Stimulated activated CD8-positive, alpha-beta memory T cell treated with anti-CD3 and anti-CD28 coated beads, Interleukin-4, amount 100 ng/mL, for 48 hours (primary cell): ENCODE measurements around the gene P4HA3.

Experiments
- DNase-seq: peaks from one replicate; pipeline ENCODE4 v3.0.0-alpha.2; 2020

The P4HA3 gene

DNA sequence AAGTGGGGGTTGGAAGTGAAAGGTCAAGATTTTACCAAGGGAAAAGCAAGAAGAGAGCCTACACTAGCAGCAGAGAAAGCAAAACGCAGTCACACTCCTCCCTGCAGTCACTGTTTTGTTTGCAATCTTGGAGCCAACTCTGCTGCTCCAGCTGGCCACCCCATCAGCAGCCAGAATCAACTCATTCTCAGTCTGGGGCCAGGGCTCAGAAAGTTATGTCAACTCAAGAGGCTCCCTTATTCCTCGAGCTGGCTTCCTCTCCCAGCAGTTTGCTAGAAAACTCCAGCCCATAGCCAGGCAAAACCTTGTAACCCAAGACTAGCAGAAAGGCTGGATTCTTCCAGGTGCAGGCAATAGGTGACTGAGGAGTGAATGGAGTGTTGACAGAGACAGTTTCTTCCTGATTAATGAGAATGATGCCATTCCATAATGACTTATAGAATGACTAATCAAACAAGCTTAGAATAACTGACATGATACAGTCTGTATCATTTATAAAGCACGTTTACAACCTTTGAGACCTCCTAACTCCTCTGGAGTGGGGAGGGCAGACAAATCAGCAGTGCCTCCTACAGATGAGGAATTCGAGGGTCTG, 53.4 kb downstream of the P4HA3 start:
- DNase-seq = no peak

DNA sequence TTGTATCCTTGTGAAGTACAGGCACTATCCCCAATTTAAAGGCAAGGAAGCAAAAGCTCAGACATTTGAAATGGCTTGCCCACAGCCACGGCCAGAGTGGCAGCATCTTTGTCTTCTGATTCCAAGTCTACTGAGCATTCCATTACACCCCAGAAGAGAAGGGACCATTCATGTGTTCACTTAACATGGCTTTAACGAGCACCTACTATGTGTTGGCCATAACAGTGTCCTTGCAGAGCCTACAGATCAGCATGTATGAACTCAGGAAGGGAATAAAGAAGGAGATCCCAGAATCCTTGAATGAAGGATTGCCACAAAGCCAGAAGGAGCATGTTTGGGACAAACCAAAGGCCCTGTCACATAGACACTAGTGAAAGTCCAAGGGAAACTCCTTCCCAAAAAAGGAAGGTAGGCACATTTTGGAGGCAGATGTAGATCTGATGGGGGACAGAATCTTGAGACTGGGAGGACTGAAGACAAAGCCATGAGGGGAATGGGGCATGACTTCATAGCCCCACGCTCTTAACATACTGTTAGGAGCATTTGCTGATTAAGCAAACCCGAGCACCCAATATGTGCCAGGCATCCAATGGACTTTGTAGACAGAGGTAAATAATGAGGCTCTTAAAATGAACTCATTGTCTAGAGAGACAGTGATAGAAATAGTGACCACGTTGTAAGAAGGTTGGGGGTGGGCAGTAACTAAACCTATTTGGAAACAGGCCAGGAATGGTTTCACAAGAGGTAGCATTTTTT, 54.9 kb downstream of the P4HA3 start:
- DNase-seq = no peak

DNA sequence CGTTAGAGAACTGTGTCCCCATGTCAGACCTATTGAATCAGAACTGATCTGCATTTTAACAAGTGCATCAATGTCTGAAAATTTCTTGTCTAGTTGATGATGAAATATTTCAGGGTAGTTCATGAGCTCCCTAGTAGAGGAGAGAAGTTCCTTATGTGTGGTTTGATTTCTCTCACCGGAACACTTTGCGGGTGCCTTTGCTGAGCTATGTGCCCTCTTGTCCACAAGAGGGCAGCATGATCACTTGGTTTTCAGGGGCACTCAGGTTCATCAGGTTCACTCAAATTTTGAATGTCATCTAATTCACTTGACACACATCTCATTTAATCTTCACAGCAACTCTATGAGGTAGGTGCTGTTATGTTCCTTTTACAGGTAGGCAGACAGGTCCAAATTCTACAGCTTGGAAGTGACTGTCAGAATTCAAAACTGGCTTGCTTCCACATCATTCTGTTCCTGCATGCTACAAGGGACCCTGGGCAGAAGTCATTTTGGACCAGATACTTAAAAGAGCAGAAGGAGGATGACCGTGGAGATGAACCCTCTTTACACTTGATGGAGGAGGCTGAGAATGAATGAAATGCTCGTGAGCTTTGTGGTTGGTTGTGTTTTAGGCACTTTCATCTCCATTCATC, 55.6 kb downstream of the P4HA3 start:
- DNase-seq = peak; percentile 55

DNA sequence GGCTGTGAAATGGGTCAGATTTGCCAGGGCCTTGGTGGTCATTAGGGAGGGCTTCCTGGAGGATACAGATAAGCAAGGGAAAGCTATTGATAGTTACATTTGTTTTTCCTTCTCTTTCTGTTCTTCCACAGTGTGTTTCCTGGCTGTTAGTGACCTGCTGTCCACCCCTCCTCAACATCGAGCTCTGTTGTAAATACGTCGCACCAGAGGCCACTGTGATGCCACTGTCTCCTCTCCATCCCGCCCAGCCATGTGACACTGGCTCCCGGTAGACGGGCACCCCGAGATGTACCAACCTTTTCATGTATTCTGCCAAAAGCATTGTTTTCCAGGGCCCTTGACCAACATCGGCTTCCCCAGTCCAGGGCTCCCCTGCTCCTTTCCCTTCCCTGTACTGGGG, 58.1 kb downstream of the P4HA3 start:
- no peak for DNase-seq

DNA sequence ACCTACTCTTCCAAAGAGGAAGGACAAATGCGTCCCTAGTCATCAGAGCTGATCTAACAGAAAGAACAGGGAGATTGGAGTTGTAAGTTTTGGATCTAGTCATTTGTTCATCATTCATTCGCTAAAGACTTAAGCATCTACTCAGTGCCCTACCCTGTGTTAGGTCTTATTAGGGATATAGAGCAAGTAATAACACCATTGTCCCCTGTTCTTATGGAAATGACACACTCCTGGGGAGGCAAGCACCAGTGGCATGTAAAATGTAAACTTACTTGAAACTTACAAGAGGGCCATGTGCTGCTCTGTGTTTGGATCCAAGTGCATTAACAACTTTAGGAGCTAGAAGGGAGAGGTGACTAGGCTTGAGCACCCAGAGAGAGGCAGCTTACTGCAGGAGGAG, 61.9 kb downstream of the P4HA3 start:
- no peak for DNase-seq

DNA sequence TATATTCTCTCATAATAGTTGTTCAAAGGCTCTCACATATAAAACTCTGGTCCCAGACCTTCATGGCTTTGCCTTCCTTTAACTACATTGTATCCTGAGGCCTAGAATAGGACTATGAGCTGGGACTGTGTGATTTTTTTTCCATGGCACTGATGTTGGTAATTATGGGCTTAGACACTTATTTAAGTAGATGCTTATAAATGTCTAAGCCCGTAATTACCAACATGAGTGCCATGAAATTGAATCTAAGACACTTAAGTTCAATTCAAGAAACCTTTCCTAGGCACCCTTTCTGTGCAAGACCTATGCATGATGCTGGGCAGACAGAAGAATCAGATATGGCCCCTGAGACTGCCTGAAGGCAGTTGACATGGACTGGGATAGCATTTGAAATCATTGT, 63.0 kb downstream of the P4HA3 start:
- no peak for DNase-seq

DNA sequence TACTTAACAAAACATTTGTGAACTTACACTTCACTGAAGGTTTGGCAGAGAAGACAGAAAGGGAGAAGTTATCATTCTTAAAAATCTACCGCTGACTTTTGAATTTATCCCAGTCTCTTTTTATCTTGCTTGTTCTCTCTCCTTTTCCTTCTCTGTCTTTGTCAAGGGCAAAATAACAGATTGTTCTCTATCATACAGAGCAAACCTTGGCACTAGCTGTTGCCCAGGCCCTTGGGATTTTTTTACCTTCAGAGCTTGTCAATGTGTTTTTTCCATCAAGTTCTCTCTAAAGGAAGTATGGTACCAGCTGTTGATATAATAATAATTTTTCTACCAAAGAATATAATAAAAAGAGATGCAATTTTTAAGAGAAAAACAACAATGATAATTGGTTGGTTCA, 73.2 kb downstream of the P4HA3 start:
- no peak for DNase-seq

DNA sequence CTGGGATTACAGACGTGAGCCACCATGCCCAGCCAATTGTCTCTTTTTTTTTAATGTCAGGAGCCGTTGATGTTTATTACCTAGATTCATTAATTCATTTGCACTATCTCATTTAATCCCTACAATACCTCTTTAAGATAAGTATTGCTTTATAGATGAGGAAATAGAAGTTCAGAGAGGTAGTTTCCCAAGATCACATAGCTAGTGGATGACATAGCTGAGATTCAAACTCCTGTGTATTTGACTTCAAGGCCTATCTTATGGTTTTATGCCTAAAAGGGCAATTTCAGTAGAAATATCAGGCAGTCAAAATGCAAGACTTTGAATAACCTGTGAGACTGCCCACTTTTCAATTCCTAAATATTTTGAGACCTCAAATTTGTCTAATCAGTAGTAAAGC, 73.9 kb downstream of the P4HA3 start:
- no peak for DNase-seq

DNA sequence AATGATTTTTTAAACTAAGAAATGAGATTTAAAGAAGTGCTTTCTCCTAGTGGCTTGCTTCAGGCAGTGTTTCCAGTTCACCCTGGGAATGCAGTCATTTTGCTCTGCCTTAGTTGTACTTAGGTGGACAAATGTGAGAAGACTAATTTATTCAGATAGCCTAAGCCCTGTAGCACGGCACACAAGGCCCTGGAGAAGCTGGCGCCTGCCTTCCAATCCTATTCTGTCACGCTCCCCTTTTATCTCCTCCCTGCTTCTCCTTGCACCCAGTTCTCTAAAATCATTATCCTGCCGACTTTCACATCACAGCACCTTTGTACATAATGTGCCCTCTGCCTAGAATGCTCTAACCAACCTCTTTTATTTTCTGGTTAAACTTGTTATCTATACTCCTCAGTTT, 76.3 kb downstream of the P4HA3 start:
- no peak for DNase-seq

DNA sequence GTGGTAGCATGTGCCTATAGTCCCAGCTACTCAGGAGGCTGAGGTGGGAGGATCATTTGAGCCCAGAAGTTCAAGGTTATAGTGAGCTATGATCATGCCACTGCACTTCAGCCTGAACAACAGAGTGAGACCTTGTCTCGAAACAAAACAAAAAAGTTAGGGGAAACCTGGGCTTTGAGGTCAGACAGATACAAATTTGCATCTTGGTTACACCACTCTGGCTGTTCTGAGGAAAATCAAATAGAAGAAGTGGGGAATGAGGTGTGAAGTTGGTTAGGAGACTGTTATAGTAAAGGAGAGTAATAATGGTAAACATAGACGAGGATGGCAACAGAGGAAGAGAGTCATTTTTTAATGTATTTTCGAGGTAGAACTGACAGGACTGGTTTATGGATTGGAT, 77.8 kb downstream of the P4HA3 start:
- DNase-seq = no peak

DNA sequence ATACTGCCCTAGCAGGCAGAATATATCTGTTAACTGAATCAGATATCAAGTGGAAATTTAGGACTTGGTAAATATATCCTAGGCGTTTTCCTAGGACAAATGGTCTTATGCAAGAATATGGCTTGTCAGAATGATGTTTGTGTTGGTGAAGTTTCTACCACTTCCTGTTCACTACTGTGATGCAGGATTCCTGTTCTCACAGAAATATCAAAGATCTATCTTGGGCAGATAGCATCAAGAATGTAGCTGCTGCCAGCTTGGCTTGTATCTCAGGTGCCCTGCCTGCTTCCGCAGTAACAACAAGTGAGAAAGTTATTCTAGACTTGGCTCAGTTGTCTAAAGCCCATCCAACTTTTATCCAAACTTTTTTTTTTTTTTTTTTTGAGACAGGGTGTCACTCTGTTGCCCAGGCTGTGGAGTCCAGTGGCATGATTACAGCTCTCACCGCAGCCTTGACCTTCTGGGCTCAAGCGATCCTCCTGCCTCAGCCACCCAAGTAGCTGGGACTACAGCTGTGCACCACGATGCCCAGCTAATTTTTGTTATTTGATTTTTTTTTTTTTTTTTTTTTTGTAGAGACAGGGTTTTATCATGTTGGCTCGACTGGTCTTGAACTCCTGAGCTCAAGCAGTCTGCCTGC, 79.0 kb downstream of the P4HA3 start:
- DNase-seq = no peak

DNA sequence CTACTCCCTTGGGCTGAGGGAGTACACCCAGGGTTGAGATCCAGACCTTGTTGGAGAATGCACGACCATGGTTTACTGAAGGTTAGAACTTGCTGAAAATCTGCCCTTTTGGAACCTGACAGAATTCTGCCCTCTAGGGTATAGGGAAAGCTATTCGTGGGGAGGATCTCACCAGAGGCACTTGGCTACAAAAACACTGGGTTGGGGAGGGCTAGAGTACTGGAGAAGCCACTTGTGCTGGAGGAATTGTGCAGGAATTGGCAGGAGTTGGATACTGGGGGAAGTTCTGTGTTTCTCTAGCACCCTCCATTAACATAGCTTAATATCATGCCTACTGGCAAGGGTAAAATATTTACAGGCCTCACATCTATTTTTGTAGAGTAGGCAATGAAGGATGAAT, 84.5 kb downstream of the P4HA3 start:
- no peak for DNase-seq

DNA sequence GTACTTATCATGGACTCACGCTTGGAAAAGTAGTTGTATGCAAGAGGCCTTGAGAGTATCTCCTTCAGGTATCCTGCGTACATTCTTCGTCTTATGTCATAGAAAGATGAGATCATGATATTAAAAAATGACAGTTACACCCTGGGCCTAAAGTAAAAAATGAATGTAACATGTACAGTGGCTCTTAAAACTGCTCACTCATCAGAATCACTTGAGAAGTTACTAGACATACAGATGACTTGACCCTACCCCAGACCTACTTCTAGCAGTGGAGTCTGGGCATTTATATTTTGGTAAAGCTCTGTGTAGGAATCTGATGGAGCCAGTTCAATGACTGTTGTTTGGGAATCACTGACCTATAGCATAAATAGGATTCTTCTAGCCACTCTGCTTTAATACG, 85.9 kb downstream of the P4HA3 start:
- no peak for DNase-seq

DNA sequence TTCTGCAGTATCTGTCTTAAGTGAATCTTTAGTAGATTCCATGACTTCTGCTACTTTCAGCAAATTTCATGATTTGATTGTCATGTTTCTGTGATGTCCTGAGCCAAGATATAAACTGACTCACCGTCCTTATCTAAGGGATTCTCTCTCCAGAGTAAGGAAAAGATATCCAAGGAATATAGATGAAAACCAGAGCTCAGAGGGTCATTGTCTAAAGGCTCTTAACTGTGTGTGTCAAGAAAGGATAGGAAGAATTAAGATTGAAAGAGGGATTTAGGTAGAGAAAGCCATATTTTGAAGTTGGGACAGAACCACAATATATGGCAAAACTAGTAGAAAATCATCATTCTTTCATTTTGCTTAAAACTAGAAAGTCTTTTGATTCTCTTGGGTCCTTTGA, 89.6 kb downstream of the P4HA3 start:
- DNase-seq = no peak

DNA sequence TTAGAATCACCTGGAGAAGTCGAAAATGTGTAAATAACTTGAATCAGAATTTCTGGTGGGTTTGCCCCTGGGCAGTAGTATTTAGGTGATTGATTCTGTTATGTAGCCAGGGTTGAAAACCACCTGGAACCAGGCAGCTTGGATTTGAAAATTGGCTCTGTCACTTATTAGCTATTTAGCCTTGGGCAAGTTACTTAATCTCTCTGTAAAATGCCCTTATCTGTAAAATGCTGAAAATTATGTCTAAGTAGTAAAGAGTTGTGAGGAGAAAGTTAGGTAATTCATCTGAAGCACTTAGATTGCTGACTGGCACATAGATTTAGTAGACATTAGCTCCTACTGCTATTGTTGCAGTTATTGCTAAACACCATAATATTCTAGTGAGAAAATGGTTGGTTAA, 91.1 kb downstream of the P4HA3 start:
- no peak for DNase-seq
